PFSK-1 (cell line): ENCODE results near the gene PHACTR2.

Experiments
- FOXP2 ChIP-seq: optimal IDR thresholded peaks from 2 replicates; pipeline ENCODE3; 2011; ENCODE audit warnings: borderline replicate concordance, control low read depth, inconsistent platforms; ENCODE audit not compliant: insufficient read depth; ENCODE audit errors: extremely low read length, extremely low read depth
- POLR2AphosphoS5 ChIP-seq: IDR thresholded peaks from 2 replicates; pipeline ENCODE4 v1.6.1; 2012; ENCODE audit warnings: low read depth, mild to moderate bottlenecking, control low read depth, low read length, moderate library complexity
- SIN3A ChIP-seq: IDR thresholded peaks from 2 replicates; pipeline ENCODE4 v1.6.1; 2012; ENCODE audit warnings: mild to moderate bottlenecking, low read length, moderate library complexity, borderline replicate concordance; ENCODE audit not compliant: insufficient read depth
- TF ChIP-seq, protein P1 (sequence below), 2 experiments: IDR thresholded peaks; 2 replicates each; pipeline versions ENCODE4 v1.6.1 to v1.8.0; 2011 to 2012; ENCODE audit warnings: low read depth in 2 of 2, low read length in 2 of 2, control low read depth in 1 of 2, inconsistent platforms in 1 of 2, mild to moderate bottlenecking in 1 of 2, moderate library complexity in 1 of 2; ENCODE audit not compliant: insufficient read depth in 1 of 2

DNA sequence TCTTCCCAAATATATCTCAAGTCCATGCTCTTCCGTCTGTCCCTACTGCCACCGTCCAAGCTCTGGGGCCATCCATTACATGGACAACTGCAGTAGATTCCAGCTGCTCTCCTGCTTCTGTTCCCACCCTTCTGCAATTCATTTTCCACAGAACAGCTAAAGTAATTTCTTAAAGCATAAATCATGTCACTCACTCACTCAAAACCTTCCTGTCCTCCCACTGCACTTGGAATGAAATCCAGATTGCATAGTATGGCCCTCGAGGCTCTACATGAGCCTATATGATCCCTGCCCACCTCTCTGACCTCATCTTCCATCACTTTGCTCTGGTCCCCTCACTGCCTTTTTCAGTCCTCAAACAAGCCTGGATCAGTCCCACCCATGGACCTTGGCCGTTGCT is 10.9 kb downstream of the PHACTR2 start:
- TF ChIP-seq, protein P1, sequence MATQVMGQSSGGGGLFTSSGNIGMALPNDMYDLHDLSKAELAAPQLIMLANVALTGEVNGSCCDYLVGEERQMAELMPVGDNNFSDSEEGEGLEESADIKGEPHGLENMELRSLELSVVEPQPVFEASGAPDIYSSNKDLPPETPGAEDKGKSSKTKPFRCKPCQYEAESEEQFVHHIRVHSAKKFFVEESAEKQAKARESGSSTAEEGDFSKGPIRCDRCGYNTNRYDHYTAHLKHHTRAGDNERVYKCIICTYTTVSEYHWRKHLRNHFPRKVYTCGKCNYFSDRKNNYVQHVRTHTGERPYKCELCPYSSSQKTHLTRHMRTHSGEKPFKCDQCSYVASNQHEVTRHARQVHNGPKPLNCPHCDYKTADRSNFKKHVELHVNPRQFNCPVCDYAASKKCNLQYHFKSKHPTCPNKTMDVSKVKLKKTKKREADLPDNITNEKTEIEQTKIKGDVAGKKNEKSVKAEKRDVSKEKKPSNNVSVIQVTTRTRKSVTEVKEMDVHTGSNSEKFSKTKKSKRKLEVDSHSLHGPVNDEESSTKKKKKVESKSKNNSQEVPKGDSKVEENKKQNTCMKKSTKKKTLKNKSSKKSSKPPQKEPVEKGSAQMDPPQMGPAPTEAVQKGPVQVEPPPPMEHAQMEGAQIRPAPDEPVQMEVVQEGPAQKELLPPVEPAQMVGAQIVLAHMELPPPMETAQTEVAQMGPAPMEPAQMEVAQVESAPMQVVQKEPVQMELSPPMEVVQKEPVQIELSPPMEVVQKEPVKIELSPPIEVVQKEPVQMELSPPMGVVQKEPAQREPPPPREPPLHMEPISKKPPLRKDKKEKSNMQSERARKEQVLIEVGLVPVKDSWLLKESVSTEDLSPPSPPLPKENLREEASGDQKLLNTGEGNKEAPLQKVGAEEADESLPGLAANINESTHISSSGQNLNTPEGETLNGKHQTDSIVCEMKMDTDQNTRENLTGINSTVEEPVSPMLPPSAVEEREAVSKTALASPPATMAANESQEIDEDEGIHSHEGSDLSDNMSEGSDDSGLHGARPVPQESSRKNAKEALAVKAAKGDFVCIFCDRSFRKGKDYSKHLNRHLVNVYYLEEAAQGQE (IDR thresholded peaks at IDR 0.05; ENCODE audit: insufficient read depth in 1 of 2, low read depth in 2 of 2, low read length in 2 of 2) = no peak
- no peak for TF ChIP-seq SIN3A
- no peak for TF ChIP-seq FOXP2
- no peak for TF ChIP-seq POLR2AphosphoS5
